ENCODE results near the gene RNF224. TPM values are rescaled to one million over a fixed set of nuclear protein-coding genes. Genes with fewer than 3 reads are reported as not detected.

The RNF224 gene
- total and polyA plus RNA-seq, 4 donors = not detected

DNA sequence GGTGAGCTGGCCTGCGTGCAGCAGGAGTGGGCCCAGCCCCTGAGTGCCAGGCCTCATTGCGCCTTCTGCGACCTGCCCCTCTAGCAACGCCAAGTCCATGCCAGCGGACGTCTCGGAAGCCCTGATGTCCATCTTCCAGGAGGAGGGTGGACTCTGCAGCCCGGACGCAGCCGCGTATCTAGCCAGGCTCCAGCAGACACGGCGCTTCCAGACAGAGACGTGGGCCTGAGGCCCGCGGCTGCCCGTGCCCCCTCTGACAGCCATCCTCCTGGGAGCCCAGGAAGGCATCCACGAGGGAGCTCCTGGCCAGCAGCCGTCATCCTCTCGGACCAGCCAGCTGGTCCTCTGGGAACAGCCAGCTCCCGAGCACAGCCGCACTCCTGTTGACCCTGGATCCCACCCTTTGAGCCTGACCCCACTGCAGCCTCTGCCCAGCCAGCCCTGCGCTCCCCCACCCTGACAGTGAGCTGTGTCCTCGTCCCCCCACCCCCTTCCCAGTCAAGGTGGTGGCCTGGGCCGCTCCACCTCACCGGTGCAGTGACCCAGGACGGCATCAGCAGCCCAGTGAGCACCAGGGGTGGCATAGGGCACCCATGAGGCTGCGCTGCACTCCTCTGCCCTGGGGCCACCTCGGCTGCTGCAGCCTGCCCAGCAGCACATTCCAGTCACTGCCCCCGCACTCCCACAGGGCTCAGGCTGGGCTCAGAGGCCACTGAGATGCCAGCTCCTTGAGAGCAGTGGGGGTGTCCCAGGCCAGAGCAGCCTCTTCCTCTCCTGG is 10.9 kb upstream of the RNF224 start:
- WGBS = 95% methylated on average over 30 of the region's 30 CpGs
- H3K4me1 ChIP-seq (ENCODE audit: control insufficient read depth in 4 of 4, insufficient read depth in 4 of 4, low read length in 3 of 4) = peaks cover 0 to 12% (median 5%) of the 10 kb centered on the region in 4 donors
- DNase-seq (ENCODE audit: low spot score) = no peak
- H3K9me3 ChIP-seq (ENCODE audit: control insufficient read depth in 4 of 4, low read length in 3 of 4) = no peaks in the 10 kb centered on the region
- H3K4me3 ChIP-seq (ENCODE audit: low read depth in 1 of 3, low read length in 3 of 3) = no peak overlapping the region
- no peaks in the 10 kb centered on the region for H3K27me3 ChIP-seq (ENCODE audit: control insufficient read depth in 4 of 4, insufficient read depth in 4 of 4, low read length in 3 of 4)
- no peak overlapping the region for H3K9ac ChIP-seq (ENCODE audit: low read depth in 1 of 2, low read length in 2 of 2)
- no peak overlapping the region for H3K27ac ChIP-seq (ENCODE audit: low read depth in 1 of 2, low read length in 2 of 2)
- TF ChIP-seq EGR1 (IDR thresholded peaks at IDR 0.05; ENCODE audit: low read depth in 2 of 2) = no peak
- TF ChIP-seq YY1 (IDR thresholded peaks at IDR 0.05) = no peak
- H3K36me3 ChIP-seq (ENCODE audit: control insufficient read depth in 4 of 4, insufficient read depth in 3 of 4, low read depth in 1 of 4, low read length in 3 of 4) = peaks cover 0 to 5% (median under 1%) of the 10 kb centered on the region in 4 donors

GRCh38 chr9:137217276-137218211 is 9.8 kb upstream of the RNF224 start:
- Histone ChIP-seq H3K9ac (ENCODE audit: low read depth in 1 of 2, low read length in 2 of 2) (no peak overlapping the region), H3K4me3 (ENCODE audit: low read depth in 1 of 3, low read length in 3 of 3) (no peak overlapping the region), H3K27me3 (ENCODE audit: control insufficient read depth in 4 of 4, insufficient read depth in 4 of 4, low read length in 3 of 4) (no peaks in the 10 kb centered on the region), H3K4me1 (ENCODE audit: control insufficient read depth in 4 of 4, insufficient read depth in 4 of 4, low read length in 3 of 4) (peaks cover 2 to 17% (median 7%) of the 10 kb centered on the region in 4 donors), H3K27ac (ENCODE audit: low read depth in 1 of 2, low read length in 2 of 2) (no peak overlapping the region), H3K36me3 (ENCODE audit: control insufficient read depth in 4 of 4, insufficient read depth in 3 of 4, low read depth in 1 of 4, low read length in 3 of 4) (peaks cover 0 to 5% (median under 1%) of the 10 kb centered on the region in 4 donors), H3K9me3 (ENCODE audit: control insufficient read depth in 4 of 4, low read length in 3 of 4) (no peaks in the 10 kb centered on the region)
- TF ChIP-seq FOXA2 (IDR thresholded peaks at IDR 0.05) (no peak), NR2F2 (IDR thresholded peaks at IDR 0.05) (no peak), RXRA (IDR thresholded peaks at IDR 0.05) (no peak), CTCF (IDR thresholded peaks at IDR 0.05; ENCODE audit: low read depth, low read length, missing input control) (no peak), ATF3 (IDR thresholded peaks at IDR 0.05) (no peak), REST (IDR thresholded peaks at IDR 0.05) (no peak), GABPA (IDR thresholded peaks at IDR 0.05 in 1 of 2, conservative IDR thresholded peaks at IDR 0.05 in 1 of 2) (no peak), JUND (IDR thresholded peaks at IDR 0.05) (no peak), SP1 (IDR thresholded peaks at IDR 0.05) (no peak), RAD21 (IDR thresholded peaks at IDR 0.05) (no peak), YY1 (IDR thresholded peaks at IDR 0.05) (no peak), FOXA1 (IDR thresholded peaks at IDR 0.05) (no peak)
- TF ChIP-seq, protein P1, sequence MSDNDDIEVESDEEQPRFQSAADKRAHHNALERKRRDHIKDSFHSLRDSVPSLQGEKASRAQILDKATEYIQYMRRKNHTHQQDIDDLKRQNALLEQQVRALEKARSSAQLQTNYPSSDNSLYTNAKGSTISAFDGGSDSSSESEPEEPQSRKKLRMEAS (IDR thresholded peaks at IDR 0.05) = no peak
- TF ChIP-seq, protein P2, sequence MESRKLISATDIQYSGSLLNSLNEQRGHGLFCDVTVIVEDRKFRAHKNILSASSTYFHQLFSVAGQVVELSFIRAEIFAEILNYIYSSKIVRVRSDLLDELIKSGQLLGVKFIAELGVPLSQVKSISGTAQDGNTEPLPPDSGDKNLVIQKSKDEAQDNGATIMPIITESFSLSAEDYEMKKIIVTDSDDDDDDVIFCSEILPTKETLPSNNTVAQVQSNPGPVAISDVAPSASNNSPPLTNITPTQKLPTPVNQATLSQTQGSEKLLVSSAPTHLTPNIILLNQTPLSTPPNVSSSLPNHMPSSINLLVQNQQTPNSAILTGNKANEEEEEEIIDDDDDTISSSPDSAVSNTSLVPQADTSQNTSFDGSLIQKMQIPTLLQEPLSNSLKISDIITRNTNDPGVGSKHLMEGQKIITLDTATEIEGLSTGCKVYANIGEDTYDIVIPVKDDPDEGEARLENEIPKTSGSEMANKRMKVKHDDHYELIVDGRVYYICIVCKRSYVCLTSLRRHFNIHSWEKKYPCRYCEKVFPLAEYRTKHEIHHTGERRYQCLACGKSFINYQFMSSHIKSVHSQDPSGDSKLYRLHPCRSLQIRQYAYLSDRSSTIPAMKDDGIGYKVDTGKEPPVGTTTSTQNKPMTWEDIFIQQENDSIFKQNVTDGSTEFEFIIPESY (IDR thresholded peaks at IDR 0.05) = no peak
- 72% methylated on average over 36 of the region's 36 CpGs for WGBS
- no peak for DNase-seq (ENCODE audit: low spot score)
